Right lobe of liver (tissue), 6 donors: ENCODE results near the gene PRKCQ. TPM values are rescaled to one million over a fixed set of nuclear protein-coding genes. Genes with fewer than 3 reads are reported as not detected.

Experiments used
- ATAC-seq, 4 donors: fragments of 200-7000 bp; cut with Tn5 transposase; one replicate each; pipeline ENCODE4 v1.9.1; 2020; ENCODE audit warnings: mild to moderate bottlenecking in 4 of 4, moderate library complexity in 4 of 4
- DNase-seq, 3 donors: peaks; one replicate each; pipeline ENCODE4 v3.0.0-alpha.2; 2020
- H3K27ac ChIP-seq, 3 donors: fragments of 200-600 bp; one replicate each; pipeline ENCODE4 v1.8.0; 2022
- H3K27me3 ChIP-seq, 2 donors: fragments of 200-600 bp; one replicate each; pipeline ENCODE4 v1.8.0; 2022
- H3K36me3 ChIP-seq, 4 donors: fragments of 200-600 bp; sonication (generic) in 1 of 4; one replicate each; pipeline versions ENCODE4 v1.5.1 to v1.8.0; 2017 to 2022; ENCODE audit warnings: control low read depth in 1 of 4
- H3K4me1 ChIP-seq, 4 donors: fragments of 200-600 bp; sonication (generic) in 1 of 4; one replicate each; pipeline versions ENCODE4 v1.5.1 to v1.8.0; 2017 to 2022; ENCODE audit warnings: control low read depth in 1 of 4
- H3K4me3 ChIP-seq, 3 donors: fragments of 200-600 bp; one replicate each; pipeline ENCODE4 v1.8.0; 2022
- H3K9me3 ChIP-seq, 4 donors: fragments of 200-600 bp; sonication (generic) in 1 of 4; one replicate each; pipeline versions ENCODE4 v1.5.1 to v1.8.0; 2017 to 2022; ENCODE audit warnings: control low read depth in 1 of 4
- CTCF ChIP-seq, 4 donors: fragments of 200-600 bp in 3 of 4; fragments of 450-650 bp in 1 of 4; IDR thresholded peaks; one replicate each; pipeline versions ENCODE4 v1.5.1 to v1.8.0; 2016 to 2022; ENCODE audit warnings: antibody characterized with exemption in 4 of 4, mild to moderate bottlenecking in 2 of 4
- POLR2A ChIP-seq: fragments of 450-650 bp; IDR thresholded peaks from one replicate; pipeline ENCODE4 v1.6.1; 2017; ENCODE audit warnings: antibody characterized with exemption, mild to moderate bottlenecking
- WGBS: methylation state at CpG from one replicate; pipeline ENCODE4 v1.1.6; 2018; ENCODE audit warnings: low coverage, low lambda C conversion rate; ENCODE audit not compliant: insufficient coverage; ENCODE audit errors: missing lambda C conversion rate; 5-methylcytosine and 5-hydroxymethylcytosine counted together
- intact Hi-C, 2 donors: fragments of 100-400 bp; cut with DNase I; formaldehyde crosslinking; loops; one replicate each; pipeline versions ENCODE4 v1.11.2 to v1.14.1; 2022
- total RNA-seq, 6 experiments: library from RNA; depleted of rRNA in 2 of 6; stranded (reverse); fragments of >200 nt in 2 of 6; fragmentation: NEBNext Ultra II Directional in 3 of 6; extraction: Animal tissue kit (Norgen Biotek cat#: 25700) in 3 of 6; gene quantifications; one replicate each; pipeline versions ENCODE4 v1.1.0 to v1.2.4, GENCODE V29; 2016 to 2023
- donor health status: DM: no; HTN: yes; CAD: no.
- donor health status: DM: no; HTN: no; CAD: no.
- donor health status: DM: no; HTN: no; CAD: no.
- donor health status: DM: no; HTN: yes; CAD: no.
- donor health status: DM: no; HTN: yes; CAD: no.

PRKCQ gene
- total RNA-seq, 6 experiments from 2014 or later, result 0.12 to 0.60 (median 0.16) TPM

- no peak overlapping the region for H3K4me3 ChIP-seq
- TF ChIP-seq POLR2A (no peak), CTCF (IDR thresholded peaks at IDR 0.05) (no peak)
- DNase-seq (no peak), ATAC-seq (no peak)
- no peaks in the 10 kb centered on the region for H3K36me3 ChIP-seq
- no peaks in the 10 kb centered on the region for H3K9me3 ChIP-seq
- no peak overlapping the region for H3K27ac ChIP-seq
- no peaks in the 10 kb centered on the region for H3K27me3 ChIP-seq
- intact Hi-C loops, result no loop called here
- 45% methylated on average over 5 of the region's 5 CpGs for WGBS
- no peaks in the 10 kb centered on the region for H3K4me1 ChIP-seq
Observed at GRCh38 chr10:6518791-6519429, 61.2 kb downstream of the PRKCQ start.

GRCh38 chr10:6516929-6517284, 63.2 kb downstream of the PRKCQ start:
- TF ChIP-seq POLR2A, result no peak
- TF ChIP-seq CTCF (IDR thresholded peaks at IDR 0.05), result no peak
- Histone ChIP-seq H3K4me1 (no peaks in the 10 kb centered on the region), H3K9me3 (no peaks in the 10 kb centered on the region), H3K36me3 (no peaks in the 10 kb centered on the region), H3K4me3 (no peak overlapping the region), H3K27me3 (no peaks in the 10 kb centered on the region), H3K27ac (no peak overlapping the region)
- ATAC-seq, result no peak
- WGBS, result 42% methylated on average over 5 of the region's 5 CpGs
- DNase-seq, result no peak
- intact Hi-C loops, result no loop called here

GRCh38 chr10:6516281-6516928, 63.7 kb downstream of the PRKCQ start:
- Histone ChIP-seq H3K27ac (no peak overlapping the region), H3K9me3 (no peaks in the 10 kb centered on the region), H3K36me3 (no peaks in the 10 kb centered on the region), H3K4me1 (no peaks in the 10 kb centered on the region), H3K4me3 (no peak overlapping the region), H3K27me3 (no peaks in the 10 kb centered on the region)
- no peak for TF ChIP-seq POLR2A
- no peak for TF ChIP-seq CTCF (IDR thresholded peaks at IDR 0.05)
- intact Hi-C loops, result no loop called here
- DNase-seq, result no peak
- 45% methylated on average over 7 of the region's 7 CpGs for WGBS
- no peak for ATAC-seq

GRCh38 chr10:6514844-6515780, 65.0 kb downstream of the PRKCQ start:
- ATAC-seq, result peak; percentile 28 to 55 (median 51)
- Histone ChIP-seq H3K27ac (no peak overlapping the region), H3K36me3 (no peaks in the 10 kb centered on the region), H3K4me3 (no peak overlapping the region), H3K4me1 (no peaks in the 10 kb centered on the region), H3K9me3 (no peaks in the 10 kb centered on the region), H3K27me3 (no peaks in the 10 kb centered on the region)
- no peak for DNase-seq
- intact Hi-C loops, result no loop called here
- TF ChIP-seq CTCF (IDR thresholded peaks at IDR 0.05) (no peak), POLR2A (no peak)
- WGBS, result 66% methylated on average over 13 of the region's 15 CpGs
